NOMO-1 (cell line): ENCODE data around the gene NTNG1.

ENCODE experiments used
- DNase-seq, 2 experiments: peaks; one replicate each; lab custom pipeline; 2025; ENCODE audit not compliant: unreplicated experiment in 2 of 2; lab: John Stamatoyannopoulos, UW

Gene NTNG1

DNA sequence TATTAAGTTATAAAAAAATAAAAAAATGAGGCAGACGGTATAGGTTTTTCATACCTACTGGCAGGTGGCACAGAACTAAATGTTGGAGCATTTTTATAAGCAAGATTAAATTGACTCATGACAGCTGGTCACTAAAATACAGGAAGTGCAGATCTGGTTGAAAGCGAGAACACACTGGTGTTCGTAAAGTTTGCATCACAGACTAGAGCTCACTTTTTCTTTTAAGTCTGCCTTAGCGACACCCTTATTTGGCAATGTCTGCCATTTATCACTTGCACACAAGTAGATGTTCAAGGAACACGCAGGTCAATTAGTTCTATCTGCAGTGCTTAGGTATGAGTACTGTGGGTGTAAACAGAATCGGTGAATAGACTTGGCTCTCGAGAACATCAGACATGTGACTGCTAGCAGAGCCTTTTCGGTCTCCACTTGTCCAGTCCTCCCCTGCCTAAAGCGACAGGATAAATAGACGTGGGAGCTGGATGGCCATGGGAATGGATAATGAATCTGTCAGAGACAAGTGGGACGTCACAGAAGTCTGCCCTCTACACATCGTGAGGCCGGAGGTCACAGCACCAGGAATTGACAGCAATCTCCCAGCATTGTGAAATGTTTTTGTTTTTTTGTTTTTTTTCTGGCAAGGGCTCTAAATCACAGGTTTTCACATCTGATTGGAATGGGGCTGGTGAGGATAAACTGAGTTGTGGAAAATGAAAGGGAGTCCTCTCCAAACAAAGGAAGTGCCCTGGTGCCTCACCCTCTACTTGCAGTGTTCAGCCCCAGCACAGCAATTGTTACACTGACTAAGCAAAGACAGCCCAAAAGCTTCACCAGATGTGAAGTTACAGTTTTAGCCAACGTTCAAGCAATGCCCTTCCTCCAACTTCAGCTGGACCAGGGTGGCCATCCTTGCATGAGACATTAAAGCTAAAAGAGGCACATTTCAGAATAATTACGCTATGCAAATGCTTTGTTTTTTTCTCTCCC, 248.9 kb downstream of the NTNG1 start:
- peak in 1 of 2 experiments; percentile 22 for DNase-seq

DNA sequence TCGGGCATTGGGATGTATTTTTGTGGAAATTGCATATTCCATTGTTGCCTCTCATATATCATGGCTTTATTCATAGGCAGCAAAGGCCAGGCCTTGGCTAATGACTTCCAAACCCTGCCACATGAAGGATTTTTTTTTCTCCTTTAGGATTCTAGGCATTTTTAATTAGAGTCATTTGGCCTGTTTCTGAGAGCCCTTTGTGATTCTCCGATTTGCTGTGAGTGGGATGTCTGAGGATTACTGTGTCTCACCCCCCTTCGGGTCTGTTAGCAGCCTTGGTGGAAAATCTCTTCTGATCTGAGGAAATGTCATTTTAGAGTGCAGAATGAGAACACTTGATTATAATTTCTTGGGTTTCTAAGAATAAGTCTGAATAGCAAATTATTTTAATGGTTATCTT, 253.5 kb downstream of the NTNG1 start:
- no peak for DNase-seq

DNA sequence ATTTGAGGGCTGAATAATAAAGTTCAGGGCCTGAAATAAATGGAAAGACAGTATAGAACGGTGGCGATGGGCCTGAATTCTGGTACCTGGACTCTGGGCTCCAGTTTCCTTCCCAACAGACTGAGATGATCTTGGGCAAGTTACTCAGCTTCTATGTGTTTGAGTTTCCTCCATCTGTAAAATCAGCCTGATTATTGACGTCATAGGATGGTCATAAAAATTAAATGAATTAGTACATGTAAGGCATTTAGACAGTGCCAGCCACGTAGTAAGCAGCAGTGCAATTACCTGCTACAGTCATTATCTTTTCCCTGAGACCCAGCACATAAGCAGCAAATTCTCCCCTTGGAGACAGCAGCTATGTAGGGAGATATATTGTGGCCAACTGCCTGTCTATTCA, 260.9 kb downstream of the NTNG1 start:
- DNase-seq: no peak

DNA sequence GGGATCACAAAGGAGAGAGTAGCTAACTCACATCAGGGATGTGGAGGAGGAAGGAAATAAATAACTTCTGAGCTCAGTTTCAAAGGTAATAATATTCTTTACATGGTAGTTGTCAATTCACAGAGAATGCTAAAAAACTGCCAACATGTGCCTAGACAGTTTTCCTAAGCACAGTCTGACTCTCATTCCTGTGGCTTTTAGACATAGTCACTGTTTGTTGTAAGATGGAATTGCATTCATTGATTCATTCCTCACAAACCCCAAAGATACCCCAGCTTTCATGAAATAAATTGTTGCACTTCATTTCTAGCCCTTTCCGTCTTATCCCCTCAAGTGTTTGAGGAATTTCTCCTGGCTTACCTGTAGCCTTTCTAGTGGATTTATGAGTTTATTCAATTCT, 263.9 kb downstream of the NTNG1 start:
- no peak for DNase-seq

DNA sequence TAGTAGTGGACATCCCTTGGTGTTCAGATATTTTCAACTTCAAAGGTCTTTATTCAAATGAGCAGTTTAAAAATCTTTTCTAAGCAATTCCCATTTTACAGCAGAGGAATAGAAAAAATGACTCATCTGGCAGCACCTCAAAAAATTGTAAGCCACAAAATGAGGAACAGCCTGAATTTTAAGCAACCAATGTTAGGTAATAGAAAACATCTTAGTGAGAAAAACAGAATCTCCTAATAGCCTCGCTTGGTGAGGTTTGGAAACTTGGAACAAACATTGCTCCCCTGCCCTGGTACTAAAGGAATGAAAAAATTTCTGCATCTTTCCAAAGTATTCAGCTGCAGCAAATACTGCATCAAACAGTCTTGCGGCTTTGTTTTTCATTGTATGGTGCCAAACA, 264.4 kb downstream of the NTNG1 start:
- peak; percentile 77 for DNase-seq

DNA sequence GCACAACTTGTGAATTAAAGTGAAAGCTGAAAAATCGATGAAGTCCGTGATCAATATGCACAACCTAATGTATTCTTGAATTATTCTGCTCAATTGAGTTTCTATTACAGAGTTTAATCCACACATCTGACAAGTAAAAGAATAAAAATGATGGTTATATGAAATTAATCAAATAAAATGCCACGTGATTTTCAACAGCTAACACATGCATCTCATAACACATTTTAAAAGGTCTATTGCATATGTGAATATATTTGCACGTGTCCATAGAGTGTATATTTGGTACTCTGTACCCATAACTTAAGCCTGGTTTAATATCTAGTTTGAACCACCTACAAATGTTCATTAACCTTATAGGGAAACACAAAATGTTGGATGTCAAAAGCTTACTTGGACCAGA, 266.2 kb downstream of the NTNG1 start:
- no peak for DNase-seq

DNA sequence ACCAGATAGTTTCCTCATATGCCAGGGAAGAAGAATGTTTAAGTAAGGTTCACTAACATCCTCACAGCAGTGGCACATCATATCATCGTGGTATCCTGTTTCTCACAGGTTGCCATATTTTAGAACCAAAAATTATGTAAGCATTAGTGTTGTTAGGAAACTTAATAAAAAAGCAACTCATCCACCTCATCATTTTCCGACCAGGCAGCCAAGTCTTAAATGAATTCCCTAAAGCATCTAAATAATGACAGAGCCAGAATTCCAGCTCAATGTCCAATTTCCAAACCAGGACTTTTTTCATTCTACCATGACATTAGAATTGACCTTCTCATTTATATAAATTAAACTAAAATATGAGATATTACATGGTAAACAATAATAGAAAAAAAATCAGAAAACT, 272.7 kb downstream of the NTNG1 start:
- no peak for DNase-seq

DNA sequence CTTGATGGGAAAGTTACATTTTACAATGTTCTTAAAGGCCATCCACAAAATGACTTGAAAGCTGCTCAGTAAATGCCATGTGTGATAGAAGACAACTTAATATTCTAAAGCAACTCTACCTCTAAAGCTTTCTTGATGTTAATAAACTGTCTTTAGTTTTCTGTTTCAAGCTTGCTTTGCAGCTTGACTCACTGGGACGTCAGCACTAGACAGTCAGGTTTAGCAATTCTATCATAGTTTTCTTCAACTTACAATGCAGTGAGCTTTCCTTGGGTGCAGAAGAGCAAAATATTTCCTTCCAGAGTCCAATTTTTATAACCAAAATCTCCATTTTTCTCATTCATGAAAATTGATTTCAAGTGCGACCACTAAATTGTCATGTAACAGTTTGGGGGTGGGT, 273.1 kb downstream of the NTNG1 start:
- DNase-seq: no peak

DNA sequence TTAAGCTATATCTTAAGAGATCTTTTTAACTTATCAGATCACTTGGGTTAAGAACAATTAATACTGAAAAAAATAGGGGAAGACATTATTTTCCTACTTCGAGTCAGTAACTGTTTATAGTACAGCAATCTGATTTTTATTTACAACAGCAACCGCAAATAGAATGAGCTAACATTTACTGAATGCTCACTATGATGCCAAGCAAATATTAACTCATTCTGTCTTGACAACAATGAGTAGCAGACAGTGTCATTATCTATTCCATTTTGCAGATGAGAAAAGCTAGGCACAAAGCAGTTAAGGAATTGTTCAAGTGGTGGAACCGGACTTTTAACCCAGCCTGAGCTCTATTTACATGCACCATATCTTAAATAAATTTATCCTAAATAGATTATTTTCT, 273.7 kb downstream of the NTNG1 start:
- DNase-seq: no peak

DNA sequence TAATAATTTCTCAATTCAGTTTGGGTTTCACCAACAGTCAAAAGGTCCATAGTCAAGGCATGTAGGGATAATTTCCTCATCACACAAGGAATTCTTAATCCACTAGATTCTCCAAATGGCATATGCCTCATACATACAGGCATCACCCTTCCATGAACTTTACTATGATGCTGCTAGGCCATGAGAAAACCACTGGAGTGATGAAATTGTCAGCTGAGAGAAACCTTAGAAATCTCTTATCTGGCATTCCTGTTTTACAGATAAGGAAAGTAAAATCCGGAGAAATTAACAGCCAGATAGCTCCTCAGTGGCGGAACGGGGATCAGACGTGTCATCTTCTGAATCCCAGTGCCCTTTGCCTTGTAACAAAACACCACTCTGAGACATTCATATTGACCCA, 274.4 kb downstream of the NTNG1 start:
- DNase-seq: no peak

DNA sequence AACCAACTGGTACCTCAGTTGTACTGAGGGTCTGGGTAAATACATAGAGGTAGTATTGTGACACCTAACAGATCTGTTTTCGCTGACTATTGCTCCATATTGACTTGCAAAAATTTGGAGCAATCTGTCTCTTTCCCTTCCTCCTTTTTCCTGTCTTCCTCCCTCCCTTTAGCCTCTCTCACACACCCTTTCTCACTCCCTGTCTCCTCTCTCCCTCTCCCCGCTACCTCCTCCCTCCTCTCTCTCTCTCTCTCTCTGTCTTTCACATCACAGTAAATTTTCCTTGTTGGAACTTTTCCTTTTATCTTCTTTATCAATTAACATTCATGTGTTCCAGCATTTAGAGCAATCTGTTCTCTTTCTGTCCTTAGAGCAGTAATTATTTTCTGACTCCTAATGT, 278.2 kb downstream of the NTNG1 start:
- no peak for DNase-seq

DNA sequence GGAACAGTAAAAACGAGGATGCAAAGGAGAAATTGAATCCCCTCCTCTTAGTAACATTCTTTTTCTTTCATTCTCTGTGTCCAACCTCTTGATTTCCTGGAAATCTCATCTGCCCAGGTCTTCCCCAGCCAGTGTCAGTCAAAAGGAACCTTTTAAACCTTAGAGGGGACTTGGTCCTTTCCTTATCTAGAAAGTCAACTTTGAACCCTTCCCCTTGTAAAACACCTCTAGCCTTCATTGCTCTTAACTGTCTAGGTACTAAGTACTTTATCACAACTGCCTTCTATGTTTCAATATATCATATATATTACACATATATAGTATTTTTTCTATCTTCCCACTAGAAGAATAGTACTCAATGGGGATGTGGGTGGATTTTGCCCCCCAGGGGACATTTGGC, 282.1 kb downstream of the NTNG1 start:
- no peak for DNase-seq

DNA sequence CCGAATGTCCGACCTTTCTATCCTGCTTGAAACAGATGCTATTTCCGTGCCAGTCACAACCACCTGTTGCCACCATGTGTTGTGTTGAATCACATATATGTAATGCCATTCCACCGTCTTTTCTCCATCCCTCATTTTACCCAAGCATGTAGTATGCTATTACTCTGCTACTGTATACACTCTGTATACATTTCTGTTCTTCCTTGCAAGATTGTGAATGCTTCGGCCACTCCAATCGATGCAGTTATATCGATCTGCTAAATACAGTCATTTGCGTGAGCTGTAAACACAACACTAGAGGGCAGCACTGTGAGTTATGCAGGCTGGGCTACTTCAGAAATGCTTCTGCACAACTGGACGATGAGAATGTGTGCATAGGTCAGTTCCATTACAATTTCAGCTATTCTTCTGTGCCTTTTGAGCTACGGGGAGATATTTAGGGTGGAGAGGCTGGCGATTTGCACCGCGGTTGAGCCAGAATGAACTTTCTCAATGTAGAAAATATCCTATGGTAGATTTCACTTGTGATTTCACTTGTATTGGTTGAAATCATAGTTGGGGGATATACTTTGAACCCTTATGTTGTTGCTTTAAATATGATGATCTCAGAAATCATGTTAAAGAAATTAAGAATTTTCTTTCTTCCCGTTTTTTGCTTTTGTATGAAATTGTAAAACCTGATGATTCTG, 289.8 kb downstream of the NTNG1 start:
- DNase-seq: peak; percentile 19 to 31

DNA sequence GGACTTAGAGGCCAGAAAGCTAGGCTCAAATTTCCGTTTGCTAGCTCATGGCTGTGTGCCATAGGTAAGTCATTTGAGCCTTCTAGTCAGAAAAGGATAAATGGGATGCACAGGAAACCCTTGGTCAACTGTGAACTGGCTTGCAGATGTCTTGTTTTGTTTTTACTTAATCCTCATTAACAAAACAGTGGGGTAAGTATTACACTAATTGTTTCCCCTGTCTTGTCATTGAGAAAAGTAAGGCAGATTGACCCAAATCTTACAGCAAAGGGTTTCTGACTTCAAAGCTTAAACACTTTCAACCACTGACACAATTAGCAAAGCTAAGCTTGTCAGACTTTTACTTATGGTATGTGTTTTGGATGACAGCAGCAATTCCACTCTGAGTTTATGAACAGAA, 291.3 kb downstream of the NTNG1 start:
- no peak for DNase-seq

DNA sequence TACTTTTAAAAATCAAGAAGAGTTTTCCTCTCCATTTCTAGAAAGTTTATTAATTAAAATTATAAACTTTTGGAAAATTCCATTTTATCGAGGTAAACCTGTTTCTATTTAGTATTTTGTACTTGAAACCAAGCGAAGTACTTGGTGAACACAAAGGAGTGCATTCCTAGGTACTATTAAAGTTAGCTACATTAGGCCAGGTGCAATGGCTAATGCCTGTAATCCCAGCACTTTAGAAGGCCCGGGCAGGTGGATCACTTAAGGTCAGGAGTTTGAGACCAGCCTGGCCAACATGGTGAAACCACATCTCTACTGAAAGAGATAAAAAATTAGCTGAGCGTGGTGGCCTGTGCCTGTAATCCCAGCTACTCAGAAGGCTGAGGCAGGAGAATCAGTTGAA, 292.2 kb downstream of the NTNG1 start:
- DNase-seq: no peak

DNA sequence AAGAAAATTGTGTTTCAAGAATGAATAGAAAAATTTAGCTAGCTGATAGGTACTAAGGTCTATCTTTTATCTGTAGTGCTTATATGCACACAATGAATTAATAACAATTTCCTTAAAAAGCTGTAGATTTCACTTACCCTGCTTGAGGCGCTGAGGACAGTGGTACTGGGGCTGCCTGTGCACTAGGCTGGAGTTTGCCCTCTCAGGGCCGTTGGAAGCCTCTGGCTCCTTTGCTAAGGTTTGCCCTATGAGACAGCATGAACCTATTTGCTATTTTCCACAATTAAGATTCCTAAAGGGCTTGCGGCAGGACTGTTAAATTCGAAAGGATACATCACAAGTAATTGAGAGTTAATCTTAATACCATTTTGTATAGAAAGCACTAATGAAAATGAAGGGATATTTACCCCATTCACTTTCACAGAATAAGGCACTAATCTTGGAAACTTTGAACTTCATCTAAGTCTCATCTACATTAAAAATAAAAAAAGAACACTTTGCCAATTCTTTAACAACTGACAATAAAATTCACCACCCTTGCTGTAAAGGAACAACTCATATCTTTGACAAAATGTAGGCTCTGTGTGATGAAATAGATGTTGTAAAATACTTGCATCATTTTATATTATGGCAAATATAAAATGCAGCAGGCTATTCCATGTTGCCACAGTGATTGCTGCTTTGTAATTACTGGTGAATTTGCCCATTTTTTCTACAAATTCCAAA, 293.0 kb downstream of the NTNG1 start:
- peak in 1 of 2 experiments; percentile 14 for DNase-seq

DNA sequence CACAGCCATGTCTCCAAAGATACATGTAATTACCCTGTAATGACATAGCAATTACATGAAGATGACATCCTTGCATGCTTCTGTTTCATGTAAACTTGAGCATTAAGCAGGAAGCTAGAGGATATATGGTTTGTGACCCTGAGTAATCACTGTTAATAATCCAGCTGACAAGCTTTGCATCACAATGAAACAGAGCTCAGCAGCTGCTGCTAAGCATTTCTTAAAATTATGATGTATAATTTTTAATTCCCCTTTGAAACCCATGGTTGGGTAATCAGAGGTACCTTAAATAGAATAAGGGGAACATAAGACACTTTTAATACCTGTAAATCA, 293.5 kb downstream of the NTNG1 start:
- peak in 1 of 2 experiments; percentile 14 for DNase-seq

DNA sequence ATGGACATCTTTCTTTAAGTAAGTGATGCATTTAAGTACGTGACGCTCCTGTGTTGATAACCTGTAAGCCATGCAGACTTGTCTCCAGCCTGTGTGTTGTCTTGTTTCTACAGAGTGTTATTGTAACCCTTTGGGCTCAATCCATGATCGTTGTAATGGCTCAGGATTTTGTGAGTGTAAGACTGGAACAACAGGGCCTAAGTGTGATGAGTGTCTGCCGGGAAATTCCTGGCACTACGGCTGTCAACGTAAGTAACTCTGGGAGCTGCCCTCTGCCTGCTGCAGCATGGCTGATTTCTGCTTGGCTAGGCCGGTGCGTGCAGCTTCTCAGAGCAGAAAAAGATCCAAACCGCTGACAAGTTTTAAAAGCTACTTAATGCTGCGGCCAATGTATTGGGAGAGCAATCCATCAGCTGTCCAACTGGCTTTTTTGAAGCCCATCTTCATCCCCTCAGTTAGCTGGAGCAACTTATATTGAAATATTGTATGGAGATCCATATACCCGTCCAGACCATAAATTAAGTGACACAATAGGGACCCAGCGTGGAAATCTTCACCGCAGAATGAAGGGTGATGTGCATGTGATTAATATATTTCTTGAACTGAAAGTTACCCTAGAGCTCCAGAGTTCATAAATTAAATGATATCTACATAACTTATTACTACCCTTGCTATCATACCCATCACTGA, 295.9 kb downstream of the NTNG1 start:
- peak in 1 of 2 experiments; percentile 34 for DNase-seq

DNA sequence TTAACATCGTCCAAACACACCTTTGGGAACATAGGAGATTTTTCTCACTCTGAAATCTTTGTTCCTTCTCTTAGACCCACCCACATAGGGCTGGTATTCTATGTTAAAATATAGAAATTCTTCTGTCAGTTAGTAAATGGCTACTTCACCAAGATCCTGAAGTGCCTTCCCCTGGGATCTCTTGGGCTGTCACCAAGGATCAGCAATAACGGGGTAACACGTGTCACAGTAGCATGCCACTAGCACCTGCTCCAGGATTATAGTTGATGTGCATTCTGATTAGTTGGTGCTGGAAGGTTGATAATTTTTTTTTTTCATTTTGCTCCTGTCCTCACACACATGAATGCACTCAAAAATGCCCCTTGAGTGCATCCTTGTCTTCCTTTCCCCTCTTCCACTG, 298.7 kb downstream of the NTNG1 start:
- no peak for DNase-seq

DNA sequence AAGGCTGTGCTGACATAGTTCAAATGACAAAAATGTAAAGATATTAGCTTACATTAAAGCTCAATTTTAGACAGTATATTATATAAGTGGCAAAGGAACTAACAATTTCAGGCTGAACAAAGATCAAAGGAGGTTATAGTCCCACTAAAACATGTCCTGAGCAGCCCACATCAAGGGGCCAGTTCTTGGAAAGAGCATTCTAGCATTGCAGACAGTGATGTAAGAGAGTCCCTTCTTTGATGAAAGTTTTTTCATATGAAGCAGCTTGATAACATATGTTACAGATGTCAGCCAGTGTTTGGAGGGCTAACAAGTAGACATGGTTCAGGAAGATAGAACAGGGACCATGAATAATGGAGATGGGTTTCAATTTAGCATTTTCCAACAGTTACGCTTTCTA, 301.7 kb downstream of the NTNG1 start:
- DNase-seq: no peak

DNA sequence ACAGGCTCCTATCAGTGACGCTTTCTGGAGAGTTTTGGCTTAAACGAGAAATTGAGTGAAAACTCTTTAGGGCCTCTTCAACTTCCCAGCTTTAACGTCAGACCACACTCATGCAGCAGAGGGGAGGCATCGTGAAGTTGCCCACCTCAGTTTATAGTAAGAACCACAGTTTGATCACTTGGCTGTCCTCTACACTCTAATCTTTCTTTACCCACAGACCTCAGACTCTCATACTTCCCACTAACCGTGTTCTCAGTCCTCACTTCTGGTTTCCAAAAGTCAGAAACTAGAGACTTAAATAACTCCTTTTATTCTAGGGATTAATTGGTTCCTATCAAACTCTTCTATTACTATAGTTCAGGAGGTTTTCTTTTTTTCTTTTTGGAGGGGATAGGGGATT, 302.2 kb downstream of the NTNG1 start:
- DNase-seq: peak; percentile 14 to 38
